Gastrocnemius medialis (tissue), 4 donors: ENCODE results near the gene CSF2RB. TPM values are rescaled to one million over a fixed set of nuclear protein-coding genes. Genes with fewer than 3 reads are reported as not detected.

ENCODE experiments used
- ATAC-seq, 2 donors: fragments of 150-250 bp; one replicate each; pipeline ENCODE4 v1.9.1; 2016
- DNase-seq, 2 donors: peaks; one replicate each; pipeline ENCODE4 v3.0.0-alpha.2; 2019
- H3K27ac ChIP-seq, 4 donors: fragments of 200-600 bp; sonication (generic); 1 replicate in 1 of 4; 2 replicates in 3 of 4; pipeline ENCODE4 v1.5.1; 2016 to 2018; ENCODE audit warnings: mild to moderate bottlenecking in 2 of 4, moderate library complexity in 1 of 4
- H3K27me3 ChIP-seq, 3 donors: fragments of 200-600 bp; sonication (generic) in 2 of 3; 1 replicate in 1 of 3; 2 replicates in 2 of 3; pipeline versions ENCODE4 v1.5.1 to v1.6.0; 2016 to 2019; ENCODE audit warnings: mild to moderate bottlenecking in 1 of 3, moderate library complexity in 1 of 3
- H3K36me3 ChIP-seq, 2 donors: fragments of 200-600 bp; sonication (generic) in 1 of 2; one replicate each; pipeline ENCODE4 v1.5.1; 2017 to 2018
- H3K4me1 ChIP-seq, 2 donors: fragments of 200-600 bp; sonication (generic) in 1 of 2; one replicate each; pipeline ENCODE4 v1.5.1; 2016 to 2017; ENCODE audit warnings: mild to moderate bottlenecking in 2 of 2
- H3K4me3 ChIP-seq, 4 donors: fragments of 200-600 bp; sonication (generic) in 3 of 4; 1 replicate in 1 of 4; 2 replicates in 3 of 4; pipeline ENCODE4 v1.5.1; 2016 to 2019; ENCODE audit warnings: mild to moderate bottlenecking in 2 of 4
- H3K9me3 ChIP-seq, 3 donors: fragments of 200-600 bp; sonication (generic) in 2 of 3; 1 replicate in 1 of 3; 2 replicates in 2 of 3; pipeline ENCODE4 v1.5.1; 2016 to 2019
- POLR2A ChIP-seq, 2 donors: fragments of 450-650 bp; IDR thresholded peaks; one replicate each; pipeline ENCODE4 v1.6.1; 2017; ENCODE audit warnings: antibody characterized with exemption in 2 of 2, mild to moderate bottlenecking in 2 of 2, moderate library complexity in 2 of 2
- in situ Hi-C, 4 donors: fragments of 200-750 bp; cut with MboI; loops; one replicate each; pipeline versions ENCODE4 v1.15.0 to v1.8.0; 2017; ENCODE audit warnings: low sequenced_read_pairs in 4 of 4
- intact Hi-C: fragments of 100-400 bp; cut with DNase I; formaldehyde crosslinking; loops from one replicate; pipeline ENCODE4 v1.15.1; 2023; ENCODE audit warnings: low total_unique reads
- total RNA-seq, 4 donors: library from RNA; depleted of rRNA; stranded (reverse); fragments of >200 nt; gene quantifications; one replicate each; pipeline versions ENCODE4 v1.1.0 to v1.2.3, GENCODE V29; 2016
- TF ChIP-seq, protein P1 (sequence below), 5 experiments: fragments of 450-650 bp in 3 of 5; fragments of 200-600 bp in 2 of 5; sonication (generic) in 2 of 5; IDR thresholded peaks in 4 of 5; conservative IDR thresholded peaks in 1 of 5; 1 replicate in 4 of 5; 2 replicates in 1 of 5; pipeline ENCODE4 v1.5.1; 2016 to 2019; ENCODE audit warnings: antibody characterized with exemption in 5 of 5, mild to moderate bottlenecking in 3 of 5, moderate library complexity in 3 of 5

CSF2RB gene
- total RNA-seq, 4 donors from 2014 or later, result 1.2 to 2.0 (median 1.6) TPM

- intact Hi-C loops (no loop called here), in situ Hi-C loops (no loop called here)
- ATAC-seq, result no peak
- no peaks in the 10 kb centered on the region for H3K9me3 ChIP-seq
- TF ChIP-seq POLR2A (IDR thresholded peaks at IDR 0.05), result no peak
- TF ChIP-seq, protein P1, sequence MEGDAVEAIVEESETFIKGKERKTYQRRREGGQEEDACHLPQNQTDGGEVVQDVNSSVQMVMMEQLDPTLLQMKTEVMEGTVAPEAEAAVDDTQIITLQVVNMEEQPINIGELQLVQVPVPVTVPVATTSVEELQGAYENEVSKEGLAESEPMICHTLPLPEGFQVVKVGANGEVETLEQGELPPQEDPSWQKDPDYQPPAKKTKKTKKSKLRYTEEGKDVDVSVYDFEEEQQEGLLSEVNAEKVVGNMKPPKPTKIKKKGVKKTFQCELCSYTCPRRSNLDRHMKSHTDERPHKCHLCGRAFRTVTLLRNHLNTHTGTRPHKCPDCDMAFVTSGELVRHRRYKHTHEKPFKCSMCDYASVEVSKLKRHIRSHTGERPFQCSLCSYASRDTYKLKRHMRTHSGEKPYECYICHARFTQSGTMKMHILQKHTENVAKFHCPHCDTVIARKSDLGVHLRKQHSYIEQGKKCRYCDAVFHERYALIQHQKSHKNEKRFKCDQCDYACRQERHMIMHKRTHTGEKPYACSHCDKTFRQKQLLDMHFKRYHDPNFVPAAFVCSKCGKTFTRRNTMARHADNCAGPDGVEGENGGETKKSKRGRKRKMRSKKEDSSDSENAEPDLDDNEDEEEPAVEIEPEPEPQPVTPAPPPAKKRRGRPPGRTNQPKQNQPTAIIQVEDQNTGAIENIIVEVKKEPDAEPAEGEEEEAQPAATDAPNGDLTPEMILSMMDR (IDR thresholded peaks at IDR 0.05 in 4 of 5, conservative IDR thresholded peaks at IDR 0.05 in 1 of 5), result no peak
- H3K27ac ChIP-seq, result no peak overlapping the region
- H3K4me1 ChIP-seq, result no peaks in the 10 kb centered on the region
- no peak for DNase-seq
- peaks cover 0 to 9% (median 0%) of the 10 kb centered on the region in 3 donors for H3K27me3 ChIP-seq
- H3K36me3 ChIP-seq, result no peaks in the 10 kb centered on the region
- no peak overlapping the region for H3K4me3 ChIP-seq
Observed at GRCh38 chr22:36938886-36939285, 25.5 kb downstream of the CSF2RB start.

- Histone ChIP-seq H3K27ac (no peak overlapping the region), H3K36me3 (no peaks in the 10 kb centered on the region), H3K4me3 (no peak overlapping the region), H3K4me1 (no peaks in the 10 kb centered on the region), H3K27me3 (peaks cover 0 to 9% (median 0%) of the 10 kb centered on the region in 3 donors), H3K9me3 (no peaks in the 10 kb centered on the region)
- TF ChIP-seq POLR2A (IDR thresholded peaks at IDR 0.05), result no peak
- TF ChIP-seq, protein P1 (IDR thresholded peaks at IDR 0.05 in 4 of 5, conservative IDR thresholded peaks at IDR 0.05 in 1 of 5), result no peak
- intact Hi-C loops (no loop called here), in situ Hi-C loops (no loop called here)
- no peak for ATAC-seq
- DNase-seq, result no peak
Observed at GRCh38 chr22:36940676-36941075, 27.2 kb downstream of the CSF2RB start.

GRCh38 chr22:36942556-36942955 lies 29.1 kb downstream of the CSF2RB start:
- in situ Hi-C loops, result no loop called here
- TF ChIP-seq, protein P1 (IDR thresholded peaks at IDR 0.05 in 4 of 5, conservative IDR thresholded peaks at IDR 0.05 in 1 of 5), result no peak
- intact Hi-C loops, result no loop called here
- no peaks in the 10 kb centered on the region for H3K4me1 ChIP-seq
- H3K36me3 ChIP-seq, result no peaks in the 10 kb centered on the region
- peaks cover 0 to 9% (median 0%) of the 10 kb centered on the region in 3 donors for H3K27me3 ChIP-seq
- H3K27ac ChIP-seq, result no peak overlapping the region
- no peak for DNase-seq
- no peak overlapping the region for H3K4me3 ChIP-seq
- ATAC-seq, result no peak
- no peaks in the 10 kb centered on the region for H3K9me3 ChIP-seq

DNA sequence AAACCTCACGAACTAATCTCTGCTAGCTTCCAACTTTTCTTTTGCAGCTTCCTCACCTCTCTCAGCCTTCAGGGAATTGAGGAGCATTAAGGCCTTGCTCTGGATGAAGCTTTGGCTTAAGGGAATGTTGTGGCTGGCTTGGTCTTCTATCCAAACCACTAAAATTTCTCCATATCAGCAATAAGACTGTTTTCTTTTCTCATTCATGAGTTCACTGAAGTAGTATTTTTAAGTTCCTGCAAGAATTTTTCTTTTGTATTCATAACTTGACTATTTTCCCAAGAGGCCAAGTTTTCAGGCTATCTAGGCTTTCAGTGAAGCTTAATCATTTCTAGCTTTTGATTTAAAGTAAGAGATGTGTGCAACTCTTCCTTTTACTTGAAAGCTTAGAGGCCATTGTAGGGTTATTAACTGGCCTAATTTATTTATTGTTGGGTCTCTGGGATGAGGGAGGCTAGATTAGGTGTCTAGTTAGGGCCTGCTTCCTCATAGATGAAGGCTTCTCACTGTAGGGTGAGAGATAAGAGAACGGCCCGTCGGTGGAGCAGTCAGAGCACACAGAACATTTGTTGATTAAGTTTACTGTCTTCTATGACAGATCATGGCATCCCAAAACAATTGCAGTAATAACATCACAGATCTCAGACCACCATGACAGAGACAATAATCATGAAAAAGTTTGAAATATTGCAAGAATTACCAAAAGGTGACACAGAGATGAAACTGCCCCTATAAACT lies 33.2 kb downstream of the CSF2RB start:
- Histone ChIP-seq H3K27ac (no peak overlapping the region), H3K27me3 (peaks cover 0 to 3% (median 0%) of the 10 kb centered on the region in 3 donors), H3K36me3 (no peaks in the 10 kb centered on the region), H3K4me1 (no peaks in the 10 kb centered on the region), H3K9me3 (no peaks in the 10 kb centered on the region), H3K4me3 (no peak overlapping the region)
- no peak for DNase-seq
- no peak for ATAC-seq
- TF ChIP-seq, protein P1 (IDR thresholded peaks at IDR 0.05 in 4 of 5, conservative IDR thresholded peaks at IDR 0.05 in 1 of 5), result no peak
- no peak for TF ChIP-seq POLR2A (IDR thresholded peaks at IDR 0.05)
- intact Hi-C loops (no loop called here), in situ Hi-C loops (no loop called here)
